HL-60 (cell line): ENCODE measurements around the gene UNC13B.

Source experiments
- CTCF ChIP-seq: IDR thresholded peaks from one replicate; pipeline ENCODE4 v1.5.1; 2011; ENCODE audit warnings: low read length, control low read depth, inconsistent platforms; ENCODE audit not compliant: insufficient read depth
- REST ChIP-seq: IDR thresholded peaks from 2 replicates; pipeline ENCODE4 v1.6.1; 2012; ENCODE audit warnings: low read depth; ENCODE audit not compliant: insufficient replicate concordance

DNA sequence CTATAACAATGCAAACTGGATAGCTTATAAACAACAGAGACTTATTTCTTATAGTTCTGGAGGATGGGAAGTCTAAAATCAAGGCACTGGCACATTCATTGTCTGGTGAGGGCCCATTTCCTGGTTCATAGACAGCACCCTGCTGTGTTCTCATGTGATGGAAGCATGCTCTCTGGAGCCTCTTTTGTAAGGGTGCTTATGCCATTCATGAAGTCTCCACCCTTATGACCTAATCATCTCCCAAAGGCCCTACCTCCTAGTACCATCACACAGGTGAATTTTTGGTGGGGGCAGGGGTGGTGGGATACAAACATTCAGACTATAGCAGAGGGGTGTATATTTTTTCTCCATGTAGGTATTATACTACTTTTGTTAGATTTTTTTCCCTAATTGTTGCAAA, 92.4 kb downstream of the UNC13B start:
- TF ChIP-seq CTCF (no peak), REST (no peak)
